Hepatocyte (in vitro differentiated cells): Measurements from ENCODE around the gene TMEM201.

Experiments
- CTCF ChIP-seq: fragments of 200-600 bp; sonication (generic); IDR thresholded peaks from 2 replicates; pipeline ENCODE4 v1.5.1; 2016; ENCODE audit warnings: antibody characterized with exemption, mild to moderate bottlenecking; ENCODE audit not compliant: poor library complexity
- EZH2 ChIP-seq: fragments of 200-600 bp; sonication (generic); IDR thresholded peaks from 2 replicates; pipeline ENCODE4 v1.6.1; 2016; ENCODE audit warnings: antibody characterized with exemption, mild to moderate bottlenecking, borderline replicate concordance
- EZH2phosphoT487 ChIP-seq: fragments of 200-600 bp; sonication (generic); IDR thresholded peaks from one replicate; pipeline ENCODE4 v1.6.1; 2018; ENCODE audit warnings: antibody characterized with exemption, mild to moderate bottlenecking, low read depth, moderate library complexity; ENCODE audit not compliant: unreplicated experiment, severe bottlenecking

GRCh38 chr1:9601942-9602793 lies 13.5 kb downstream of the TMEM201 start:
- TF ChIP-seq CTCF (no peak), EZH2 (no peak), EZH2phosphoT487 (no peak)
